Glutamatergic neuron (in vitro differentiated cells): ENCODE data around the gene ATP8B4. TPM values are rescaled to one million over a fixed set of nuclear protein-coding genes. Genes with fewer than 3 reads are reported as not detected.
A peak's percentile ranks its signal among the peaks of the same experiment; 100 is the strongest.

Experiments used
- DNase-seq: peaks from one replicate; pipeline ENCODE4 v3.0.0; 2022
- H3K27ac Mint-ChIP-seq: one replicate; pipeline ENCODE4 v1.8.0; 2020; ENCODE audit warnings: mild to moderate bottlenecking, mixed read lengths, inconsistent platforms; ENCODE audit not compliant: unreplicated experiment
- H3K27me3 Mint-ChIP-seq: one replicate; pipeline ENCODE4 v1.8.0; 2020; ENCODE audit warnings: mild to moderate bottlenecking, moderate library complexity, mixed read lengths, inconsistent platforms; ENCODE audit not compliant: unreplicated experiment
- H3K36me3 Mint-ChIP-seq: one replicate; pipeline ENCODE4 v1.8.0; 2020; ENCODE audit warnings: mild to moderate bottlenecking, mixed read lengths, inconsistent platforms; ENCODE audit not compliant: unreplicated experiment
- H3K4me1 Mint-ChIP-seq: one replicate; pipeline ENCODE4 v1.8.0; 2020; ENCODE audit warnings: mild to moderate bottlenecking, low read depth, mixed read lengths, inconsistent platforms; ENCODE audit not compliant: unreplicated experiment
- H3K4me3 Mint-ChIP-seq: one replicate; pipeline ENCODE4 v1.8.0; 2020; ENCODE audit warnings: mild to moderate bottlenecking, mixed read lengths, inconsistent platforms; ENCODE audit not compliant: unreplicated experiment
- H3K9me3 Mint-ChIP-seq: one replicate; pipeline ENCODE4 v1.8.0; 2020; ENCODE audit warnings: mild to moderate bottlenecking, moderate library complexity, mixed read lengths, inconsistent platforms; ENCODE audit not compliant: unreplicated experiment
- total RNA-seq: library from RNA; stranded (reverse); fragmentation: NEBNext Ultra II Directional; extraction: Animal tissue kit (Norgen Biotek cat#: 25700); gene quantifications from one replicate; pipeline ENCODE4 v1.2.1, GENCODE V29; 2021; ENCODE audit not compliant: unreplicated experiment
- TF ChIP-seq, protein P1 (sequence below): fragments of 200-600 bp; sonication (generic); IDR thresholded peaks from one replicate; pipeline ENCODE4 v1.5.0; 2021; ENCODE audit not compliant: partially characterized antibody, unreplicated experiment

The ATP8B4 gene
- total RNA-seq, 1 donor from 2014 or later: not detected

DNA sequence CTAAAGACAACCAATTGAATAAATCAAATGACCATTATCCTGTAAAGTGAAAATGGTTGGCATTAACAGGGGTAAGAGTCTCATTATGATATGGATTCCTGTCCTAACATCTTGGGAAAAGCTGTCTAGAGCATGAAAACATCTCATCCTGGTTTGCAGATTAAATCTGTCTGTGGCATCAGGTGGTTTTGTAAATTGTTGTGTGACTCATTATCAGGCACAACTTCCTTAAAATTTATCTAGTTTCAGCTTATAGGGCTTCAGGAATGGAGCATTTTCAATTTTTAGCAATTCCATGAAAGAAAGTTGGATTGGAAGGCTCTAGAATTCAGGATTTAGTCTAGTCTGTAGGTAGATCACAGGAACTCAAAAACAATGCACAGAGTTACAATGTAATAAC is 31.8 kb upstream of the ATP8B4 start:
- DNase-seq: no peak
- no peak overlapping the region for H3K4me3 Mint-ChIP-seq
- H3K27ac Mint-ChIP-seq: no peak overlapping the region
- H3K36me3 Mint-ChIP-seq: no peaks in the 10 kb centered on the region
- no peaks in the 10 kb centered on the region for H3K4me1 Mint-ChIP-seq
- no peaks in the 10 kb centered on the region for H3K27me3 Mint-ChIP-seq
- TF ChIP-seq, protein P1, sequence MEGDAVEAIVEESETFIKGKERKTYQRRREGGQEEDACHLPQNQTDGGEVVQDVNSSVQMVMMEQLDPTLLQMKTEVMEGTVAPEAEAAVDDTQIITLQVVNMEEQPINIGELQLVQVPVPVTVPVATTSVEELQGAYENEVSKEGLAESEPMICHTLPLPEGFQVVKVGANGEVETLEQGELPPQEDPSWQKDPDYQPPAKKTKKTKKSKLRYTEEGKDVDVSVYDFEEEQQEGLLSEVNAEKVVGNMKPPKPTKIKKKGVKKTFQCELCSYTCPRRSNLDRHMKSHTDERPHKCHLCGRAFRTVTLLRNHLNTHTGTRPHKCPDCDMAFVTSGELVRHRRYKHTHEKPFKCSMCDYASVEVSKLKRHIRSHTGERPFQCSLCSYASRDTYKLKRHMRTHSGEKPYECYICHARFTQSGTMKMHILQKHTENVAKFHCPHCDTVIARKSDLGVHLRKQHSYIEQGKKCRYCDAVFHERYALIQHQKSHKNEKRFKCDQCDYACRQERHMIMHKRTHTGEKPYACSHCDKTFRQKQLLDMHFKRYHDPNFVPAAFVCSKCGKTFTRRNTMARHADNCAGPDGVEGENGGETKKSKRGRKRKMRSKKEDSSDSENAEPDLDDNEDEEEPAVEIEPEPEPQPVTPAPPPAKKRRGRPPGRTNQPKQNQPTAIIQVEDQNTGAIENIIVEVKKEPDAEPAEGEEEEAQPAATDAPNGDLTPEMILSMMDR: no peak
- H3K9me3 Mint-ChIP-seq: no peaks in the 10 kb centered on the region

DNA sequence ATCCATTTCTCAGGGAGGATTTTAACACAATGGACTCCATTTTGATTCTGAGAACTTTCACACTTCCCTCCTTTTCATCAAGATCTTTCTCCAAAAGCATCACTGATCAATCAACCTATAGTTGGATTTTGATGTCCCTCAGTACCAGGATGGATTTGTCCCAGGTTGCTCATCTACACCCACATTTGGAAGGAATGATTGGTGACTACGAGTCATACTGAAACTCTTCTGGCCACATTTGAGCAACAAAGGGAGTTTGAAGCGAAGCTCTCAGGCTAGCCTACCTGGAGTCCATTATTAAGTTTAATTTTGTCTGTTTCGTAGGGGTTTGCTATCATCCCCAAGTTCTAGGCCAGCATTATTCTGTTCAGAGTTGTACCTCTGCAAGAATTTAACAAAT is 31.3 kb upstream of the ATP8B4 start:
- Mint-ChIP-seq H3K36me3 (no peaks in the 10 kb centered on the region), H3K27ac (no peak overlapping the region)
- TF ChIP-seq, protein P1: no peak

DNA sequence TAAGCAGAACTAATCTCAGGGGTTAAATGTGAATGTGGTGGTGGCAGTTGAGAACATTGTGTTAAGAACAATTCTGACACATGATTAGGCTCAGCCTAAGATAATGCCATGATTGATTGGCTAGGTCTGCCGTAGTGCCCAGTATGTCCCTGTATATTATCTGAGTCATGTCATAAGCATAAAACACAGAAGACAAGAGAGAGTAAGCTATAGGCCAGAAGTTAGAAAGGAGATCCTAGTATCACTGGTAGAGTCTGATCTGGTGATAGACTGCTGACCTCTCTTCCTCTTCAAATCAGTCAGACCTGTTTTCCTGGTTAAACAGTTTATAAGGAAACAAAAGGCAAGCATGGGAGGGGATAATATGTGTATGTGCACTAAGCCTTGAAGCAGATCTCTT is 30.1 kb upstream of the ATP8B4 start:
- TF ChIP-seq, protein P1: no peak
- no peaks in the 10 kb centered on the region for H3K9me3 Mint-ChIP-seq
- no peaks in the 10 kb centered on the region for H3K36me3 Mint-ChIP-seq
- no peaks in the 10 kb centered on the region for H3K27me3 Mint-ChIP-seq
- no peak overlapping the region for H3K4me3 Mint-ChIP-seq
- H3K4me1 Mint-ChIP-seq: peaks cover 2% of the 10 kb centered on the region
- no peak overlapping the region for H3K27ac Mint-ChIP-seq
- DNase-seq: no peak

More for the DNA sequence above, 31.3 kb upstream of the ATP8B4 start:
- no peaks in the 10 kb centered on the region for H3K4me1 Mint-ChIP-seq
- H3K4me3 Mint-ChIP-seq: no peak overlapping the region
- no peaks in the 10 kb centered on the region for H3K9me3 Mint-ChIP-seq
- DNase-seq: no peak
- H3K27me3 Mint-ChIP-seq: no peaks in the 10 kb centered on the region

DNA sequence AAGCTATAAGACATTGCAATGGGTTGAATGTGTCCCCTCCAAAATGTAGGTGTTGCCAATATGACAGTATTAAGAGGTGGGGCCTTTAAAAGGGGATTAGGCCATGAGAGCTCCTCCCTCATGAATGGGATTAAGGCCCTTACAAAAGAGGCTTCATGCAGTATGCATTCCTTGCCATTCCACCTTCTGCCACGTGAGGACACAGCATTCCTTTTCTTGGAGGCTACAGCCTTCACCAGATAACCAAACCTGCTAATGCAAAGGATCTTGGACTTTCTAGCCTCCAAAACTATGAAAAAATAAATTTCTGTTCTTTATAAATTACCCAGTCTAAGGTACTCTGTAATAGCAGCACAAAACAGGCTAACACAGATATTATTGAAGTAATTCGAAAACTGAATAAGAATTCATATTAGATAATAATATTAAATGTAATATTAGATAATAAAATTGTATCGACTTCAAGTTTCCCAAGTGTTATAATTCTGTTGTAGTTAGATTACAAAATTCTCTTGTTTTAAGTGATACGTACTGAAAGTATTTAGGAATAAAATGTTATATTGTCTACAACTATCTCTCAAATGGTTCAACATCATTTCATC is 29.4 kb upstream of the ATP8B4 start:
- no peaks in the 10 kb centered on the region for H3K36me3 Mint-ChIP-seq
- H3K4me1 Mint-ChIP-seq: peaks cover 2% of the 10 kb centered on the region
- peak; percentile 49 for DNase-seq
- H3K27me3 Mint-ChIP-seq: no peaks in the 10 kb centered on the region
- no peak overlapping the region for H3K27ac Mint-ChIP-seq
- TF ChIP-seq, protein P1: peak; percentile 35
- no peak overlapping the region for H3K4me3 Mint-ChIP-seq
- H3K9me3 Mint-ChIP-seq: no peaks in the 10 kb centered on the region

DNA sequence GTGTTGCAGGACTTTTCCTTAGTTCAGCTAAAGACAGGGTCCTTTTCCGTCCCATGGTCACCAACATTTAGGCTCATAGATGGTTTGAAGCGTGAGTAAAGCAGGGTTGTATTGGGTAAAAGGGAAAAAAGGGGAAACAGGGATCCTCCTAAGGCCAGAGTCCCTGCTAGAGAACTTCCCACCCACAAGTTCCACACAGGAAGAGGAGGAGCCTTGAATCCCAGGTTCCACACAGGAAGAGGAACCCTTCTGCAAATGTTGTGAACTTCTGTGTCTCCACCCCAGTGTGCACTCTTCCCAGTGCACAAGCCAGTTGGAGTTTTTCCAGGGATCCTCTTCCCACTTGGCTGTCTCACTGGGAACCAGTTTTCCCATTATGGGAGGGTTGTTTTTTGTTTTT is 27.6 kb upstream of the ATP8B4 start:
- DNase-seq: no peak
- H3K27ac Mint-ChIP-seq: no peak overlapping the region
- no peak overlapping the region for H3K4me3 Mint-ChIP-seq
- H3K4me1 Mint-ChIP-seq: peaks cover 2% of the 10 kb centered on the region
- H3K27me3 Mint-ChIP-seq: no peaks in the 10 kb centered on the region
- TF ChIP-seq, protein P1: no peak
- H3K9me3 Mint-ChIP-seq: no peaks in the 10 kb centered on the region
- no peaks in the 10 kb centered on the region for H3K36me3 Mint-ChIP-seq
